Activated naive CD4-positive, alpha-beta T cell (primary cell): ENCODE measurements around the gene NKAIN2.
"Not testable (repeated sequence)": the region's sequence is repeated elsewhere in the genome, so short reads cannot be mapped to it uniquely, and the experiment has no call there.

Experiments used
- DNase-seq, 4 experiments: peaks; one replicate each; lab custom pipeline; 2025; lab: John Stamatoyannopoulos, UW

NKAIN2 gene

GRCh38 chr6:124434421-124434820 lies 630.8 kb downstream of the NKAIN2 start:
- DNase-seq, result no peak

- DNase-seq, result no peak
Measured at GRCh38 chr6:124436803-124437202, 633.1 kb downstream of the NKAIN2 start.

- DNase-seq, result no peak
Measured at GRCh38 chr6:124438546-124439065, 634.9 kb downstream of the NKAIN2 start.

GRCh38 chr6:124441450-124441849 lies 637.8 kb downstream of the NKAIN2 start:
- no peak for DNase-seq

- DNase-seq, result no peak
Measured at GRCh38 chr6:124443541-124443940, 639.9 kb downstream of the NKAIN2 start.

GRCh38 chr6:124445581-124445980 lies 641.9 kb downstream of the NKAIN2 start:
- DNase-seq, result no peak

- no peak for DNase-seq
Measured at GRCh38 chr6:124446961-124447360, 643.3 kb downstream of the NKAIN2 start.

- DNase-seq, result no peak
Measured at GRCh38 chr6:124459268-124459667, 655.6 kb downstream of the NKAIN2 start.

- no peak for DNase-seq
Measured at GRCh38 chr6:124462750-124463149, 659.1 kb downstream of the NKAIN2 start.

- no peak for DNase-seq
Measured at GRCh38 chr6:124463271-124463670, 659.6 kb downstream of the NKAIN2 start.

- DNase-seq, result not testable (repeated sequence)
Measured at GRCh38 chr6:124464600-124464999, 660.9 kb downstream of the NKAIN2 start.

- DNase-seq, result no peak
Measured at GRCh38 chr6:124466949-124467348, 663.3 kb downstream of the NKAIN2 start.

GRCh38 chr6:124467366-124467765 lies 663.7 kb downstream of the NKAIN2 start:
- DNase-seq, result no peak

- no peak for DNase-seq
Measured at GRCh38 chr6:124470803-124471202, 667.1 kb downstream of the NKAIN2 start.

GRCh38 chr6:124475176-124475575 lies 671.5 kb downstream of the NKAIN2 start:
- no peak for DNase-seq

- DNase-seq, result no peak
Measured at GRCh38 chr6:124478906-124479305, 675.2 kb downstream of the NKAIN2 start.

GRCh38 chr6:124479991-124480430 lies 676.3 kb downstream of the NKAIN2 start:
- no peak for DNase-seq

- no peak for DNase-seq
Measured at GRCh38 chr6:124482071-124482491, 678.4 kb downstream of the NKAIN2 start.

GRCh38 chr6:124487623-124488431 lies 684.2 kb downstream of the NKAIN2 start:
- DNase-seq, result no peak

- DNase-seq, result no peak
Measured at GRCh38 chr6:124490122-124490521, 686.5 kb downstream of the NKAIN2 start.

- no peak for DNase-seq
Measured at GRCh38 chr6:124493259-124493658, 689.6 kb downstream of the NKAIN2 start.

- DNase-seq, result no peak
Measured at GRCh38 chr6:124494956-124495664, 691.4 kb downstream of the NKAIN2 start.

GRCh38 chr6:124495665-124496190 lies 692.1 kb downstream of the NKAIN2 start:
- DNase-seq, result no peak
